ENCODE data around the gene CDH23.

DNA sequence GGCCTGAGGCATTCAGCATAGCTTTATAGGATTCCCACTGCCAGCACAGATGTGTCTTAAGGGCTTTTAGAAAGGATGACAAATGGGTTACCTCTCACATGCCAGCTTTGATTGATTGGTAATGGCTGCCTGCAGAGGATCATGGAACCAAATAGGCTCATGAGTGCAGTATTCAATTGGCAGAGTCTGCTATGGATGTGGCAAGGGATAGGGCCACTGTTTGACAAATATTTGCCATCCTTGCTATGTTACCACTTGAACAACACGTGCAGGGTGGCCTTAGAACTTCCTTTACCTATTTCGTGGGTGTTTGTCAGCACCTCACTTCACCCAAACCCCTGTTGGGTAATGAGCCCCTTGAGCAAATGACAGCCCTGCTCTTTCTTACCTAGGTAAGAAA, 183.7 kb downstream of the CDH23 start:
- TF ChIP-seq EP300 (IDR thresholded peaks at IDR 0.05; ENCODE audit: low read depth) (no peak), POLR2A (IDR thresholded peaks at IDR 0.05) (no peak), POLR2AphosphoS5 (IDR thresholded peaks at IDR 0.05) (no peak)
- TF ChIP-seq, protein P1, sequence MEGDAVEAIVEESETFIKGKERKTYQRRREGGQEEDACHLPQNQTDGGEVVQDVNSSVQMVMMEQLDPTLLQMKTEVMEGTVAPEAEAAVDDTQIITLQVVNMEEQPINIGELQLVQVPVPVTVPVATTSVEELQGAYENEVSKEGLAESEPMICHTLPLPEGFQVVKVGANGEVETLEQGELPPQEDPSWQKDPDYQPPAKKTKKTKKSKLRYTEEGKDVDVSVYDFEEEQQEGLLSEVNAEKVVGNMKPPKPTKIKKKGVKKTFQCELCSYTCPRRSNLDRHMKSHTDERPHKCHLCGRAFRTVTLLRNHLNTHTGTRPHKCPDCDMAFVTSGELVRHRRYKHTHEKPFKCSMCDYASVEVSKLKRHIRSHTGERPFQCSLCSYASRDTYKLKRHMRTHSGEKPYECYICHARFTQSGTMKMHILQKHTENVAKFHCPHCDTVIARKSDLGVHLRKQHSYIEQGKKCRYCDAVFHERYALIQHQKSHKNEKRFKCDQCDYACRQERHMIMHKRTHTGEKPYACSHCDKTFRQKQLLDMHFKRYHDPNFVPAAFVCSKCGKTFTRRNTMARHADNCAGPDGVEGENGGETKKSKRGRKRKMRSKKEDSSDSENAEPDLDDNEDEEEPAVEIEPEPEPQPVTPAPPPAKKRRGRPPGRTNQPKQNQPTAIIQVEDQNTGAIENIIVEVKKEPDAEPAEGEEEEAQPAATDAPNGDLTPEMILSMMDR (IDR thresholded peaks at IDR 0.05), result no peak

Data from transverse colon (tissue), 4 donors.